ENCODE data around the gene ABLIM1. TPM values are rescaled to one million over a fixed set of nuclear protein-coding genes. Genes with fewer than 3 reads are reported as not detected.

Gene ABLIM1
- total RNA-seq, 3 donors from 2014 or later (not counting 1 experiment from before 2014, with no cell fraction given), result 71.9 to 118 (median 73.5) TPM

DNA sequence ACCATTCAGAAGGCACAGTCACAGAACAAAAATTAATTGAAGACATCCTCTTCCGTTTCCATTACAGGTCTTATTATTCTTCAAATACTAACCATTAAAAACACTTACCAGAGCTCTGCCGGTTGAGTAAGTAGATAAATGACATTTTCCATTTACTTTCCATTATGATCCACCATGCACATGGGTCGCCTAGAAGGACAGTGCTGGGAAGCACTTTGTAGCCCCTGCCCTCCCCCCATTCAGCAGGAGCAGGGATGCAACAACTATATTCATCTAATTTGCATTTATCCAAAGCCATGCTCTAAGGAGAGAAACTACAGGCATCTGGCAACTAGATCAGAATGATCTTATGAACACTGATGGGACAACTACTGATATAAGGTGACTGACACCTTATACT, 177.0 kb downstream of the ABLIM1 start:
- Mint-ChIP-seq H3K27ac (no peak overlapping the region), H3K4me1 (peaks cover 5% of the 10 kb centered on the region in 2 donors), H3K36me3 (peaks cover 6% of the 10 kb centered on the region), H3K4me3 (no peak overlapping the region), H3K9me3 (no peaks in the 10 kb centered on the region), H3K27me3 (ENCODE audit: low read depth in 2 of 2) (no peaks in the 10 kb centered on the region)
- no peak overlapping the region for H3K27ac ChIP-seq (ENCODE audit: low read length)
- no peaks in the 10 kb centered on the region for H3K27me3 ChIP-seq (ENCODE audit: control insufficient read depth, insufficient read depth, low read length)
- H3K4me3 ChIP-seq (ENCODE audit: low read length), result no peak overlapping the region
- H3K4me1 ChIP-seq (ENCODE audit: control insufficient read depth, insufficient read depth, low read length), result no peaks in the 10 kb centered on the region
- 100% methylated on average over 3 of the region's 3 CpGs for WGBS (ENCODE audit: insufficient coverage)
- no peaks in the 10 kb centered on the region for H3K9me3 ChIP-seq (ENCODE audit: control insufficient read depth, insufficient read depth, low read length)
- DNase-seq, result no peak
- H3K36me3 ChIP-seq (ENCODE audit: control insufficient read depth, insufficient read depth, low read length), result peaks cover 36% of the 10 kb centered on the region
- intact Hi-C loops (cut with micrococcal nuclease), result no loop called here
- TF ChIP-seq, protein P1, sequence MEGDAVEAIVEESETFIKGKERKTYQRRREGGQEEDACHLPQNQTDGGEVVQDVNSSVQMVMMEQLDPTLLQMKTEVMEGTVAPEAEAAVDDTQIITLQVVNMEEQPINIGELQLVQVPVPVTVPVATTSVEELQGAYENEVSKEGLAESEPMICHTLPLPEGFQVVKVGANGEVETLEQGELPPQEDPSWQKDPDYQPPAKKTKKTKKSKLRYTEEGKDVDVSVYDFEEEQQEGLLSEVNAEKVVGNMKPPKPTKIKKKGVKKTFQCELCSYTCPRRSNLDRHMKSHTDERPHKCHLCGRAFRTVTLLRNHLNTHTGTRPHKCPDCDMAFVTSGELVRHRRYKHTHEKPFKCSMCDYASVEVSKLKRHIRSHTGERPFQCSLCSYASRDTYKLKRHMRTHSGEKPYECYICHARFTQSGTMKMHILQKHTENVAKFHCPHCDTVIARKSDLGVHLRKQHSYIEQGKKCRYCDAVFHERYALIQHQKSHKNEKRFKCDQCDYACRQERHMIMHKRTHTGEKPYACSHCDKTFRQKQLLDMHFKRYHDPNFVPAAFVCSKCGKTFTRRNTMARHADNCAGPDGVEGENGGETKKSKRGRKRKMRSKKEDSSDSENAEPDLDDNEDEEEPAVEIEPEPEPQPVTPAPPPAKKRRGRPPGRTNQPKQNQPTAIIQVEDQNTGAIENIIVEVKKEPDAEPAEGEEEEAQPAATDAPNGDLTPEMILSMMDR (IDR thresholded peaks at IDR 0.05), result no peak
- ATAC-seq, result no peak

DNA sequence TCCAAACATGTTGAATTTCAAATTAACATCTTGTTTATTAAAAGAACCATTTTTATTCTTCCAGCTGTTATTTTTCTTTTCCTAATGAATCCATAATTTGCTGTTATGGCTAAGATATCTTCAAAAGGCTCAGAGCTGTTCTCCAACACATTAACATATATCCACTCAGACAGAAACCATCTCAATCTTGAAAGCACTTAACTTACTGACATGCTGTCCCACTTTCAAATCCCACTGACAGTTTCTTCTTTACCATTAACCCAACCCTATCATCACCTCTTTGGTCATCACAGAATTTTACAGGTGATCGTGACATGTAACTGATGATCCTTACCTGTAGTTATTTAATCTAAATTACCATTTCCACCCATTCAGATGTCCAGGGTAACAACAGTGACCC, 178.2 kb downstream of the ABLIM1 start:
- Histone ChIP-seq H3K9me3 (ENCODE audit: control insufficient read depth, insufficient read depth, low read length) (no peaks in the 10 kb centered on the region), H3K27ac (ENCODE audit: low read length) (no peak overlapping the region), H3K4me1 (ENCODE audit: control insufficient read depth, insufficient read depth, low read length) (no peaks in the 10 kb centered on the region), H3K27me3 (ENCODE audit: control insufficient read depth, insufficient read depth, low read length) (no peaks in the 10 kb centered on the region), H3K36me3 (ENCODE audit: control insufficient read depth, insufficient read depth, low read length) (peaks cover 24% of the 10 kb centered on the region), H3K4me3 (ENCODE audit: low read length) (no peak overlapping the region)
- intact Hi-C loops (cut with micrococcal nuclease), result loop anchor here (10.0 kb wide), 1 partner anchor 45 kb away; no protein-coding TSS in a partner anchor
- WGBS (ENCODE audit: insufficient coverage), result 100% methylated on average over 1 of the region's 1 CpG
- Mint-ChIP-seq H3K27ac (no peak overlapping the region), H3K36me3 (peaks cover under 1% of the 10 kb centered on the region), H3K4me3 (no peak overlapping the region), H3K4me1 (peaks cover 5 to 7% of the 10 kb centered on the region in 2 donors), H3K27me3 (ENCODE audit: low read depth in 2 of 2) (no peaks in the 10 kb centered on the region), H3K9me3 (no peaks in the 10 kb centered on the region)
- ATAC-seq, result no peak
- DNase-seq, result no peak
- TF ChIP-seq, protein P1 (IDR thresholded peaks at IDR 0.05), result no peak

DNA sequence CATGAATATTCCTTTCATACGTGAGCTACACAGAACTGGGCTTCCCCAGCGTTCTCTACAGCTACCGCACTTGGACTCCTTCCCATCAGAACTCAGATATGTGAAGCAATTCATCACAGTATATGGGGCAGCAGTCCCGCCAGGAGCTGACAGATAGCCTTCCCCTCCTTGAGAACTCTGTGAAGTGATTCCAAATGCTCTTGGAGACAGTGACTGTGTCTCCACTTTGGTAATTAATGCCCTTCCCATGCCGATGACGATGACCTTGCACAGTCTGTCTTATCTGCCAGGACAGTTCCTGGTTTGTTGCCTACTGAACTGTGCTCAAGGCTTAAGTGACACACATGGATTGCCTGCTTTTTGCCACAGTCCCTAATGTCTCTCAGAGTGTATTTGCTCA, 178.8 kb downstream of the ABLIM1 start:
- Mint-ChIP-seq H3K27ac (no peak overlapping the region), H3K9me3 (no peaks in the 10 kb centered on the region), H3K4me3 (no peak overlapping the region), H3K36me3 (no peaks in the 10 kb centered on the region), H3K27me3 (ENCODE audit: low read depth in 2 of 2) (no peaks in the 10 kb centered on the region), H3K4me1 (peaks cover 4 to 5% of the 10 kb centered on the region in 2 donors)
- H3K4me1 ChIP-seq (ENCODE audit: control insufficient read depth, insufficient read depth, low read length), result no peaks in the 10 kb centered on the region
- intact Hi-C loops (cut with micrococcal nuclease), result loop anchor here (10.0 kb wide), 1 partner anchor 45 kb away; no protein-coding TSS in a partner anchor
- ATAC-seq, result no peak
- no peaks in the 10 kb centered on the region for H3K27me3 ChIP-seq (ENCODE audit: control insufficient read depth, insufficient read depth, low read length)
- WGBS (ENCODE audit: insufficient coverage), result 93% methylated on average over 6 of the region's 6 CpGs
- TF ChIP-seq, protein P1 (IDR thresholded peaks at IDR 0.05), result no peak
- no peak overlapping the region for H3K4me3 ChIP-seq (ENCODE audit: low read length)
- DNase-seq, result no peak
- no peak overlapping the region for H3K27ac ChIP-seq (ENCODE audit: low read length)
- H3K36me3 ChIP-seq (ENCODE audit: control insufficient read depth, insufficient read depth, low read length), result peaks cover 20% of the 10 kb centered on the region
- no peaks in the 10 kb centered on the region for H3K9me3 ChIP-seq (ENCODE audit: control insufficient read depth, insufficient read depth, low read length)

DNA sequence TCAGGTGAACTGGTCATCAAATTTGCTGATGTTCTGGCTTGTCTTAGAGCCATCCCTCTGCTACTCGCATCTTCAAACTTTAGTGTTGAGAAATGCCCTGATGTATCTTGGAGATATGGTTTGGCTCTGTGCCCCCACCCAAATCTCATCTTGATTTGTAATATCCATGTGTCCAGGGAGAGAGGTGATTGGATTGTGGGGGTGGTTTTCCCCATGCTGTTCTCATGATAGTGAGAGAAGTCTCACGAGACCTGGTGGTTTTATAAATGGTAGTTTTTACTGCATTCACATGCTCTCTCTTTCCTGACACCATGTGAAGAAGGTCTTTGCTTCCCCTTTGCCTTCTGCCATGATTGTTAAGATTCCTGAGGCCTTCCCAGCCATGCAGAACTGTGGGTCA, 179.8 kb downstream of the ABLIM1 start:
- Histone ChIP-seq H3K27me3 (ENCODE audit: control insufficient read depth, insufficient read depth, low read length) (no peaks in the 10 kb centered on the region), H3K27ac (ENCODE audit: low read length) (no peak overlapping the region), H3K9me3 (ENCODE audit: control insufficient read depth, insufficient read depth, low read length) (no peaks in the 10 kb centered on the region), H3K4me1 (ENCODE audit: control insufficient read depth, insufficient read depth, low read length) (no peaks in the 10 kb centered on the region), H3K36me3 (ENCODE audit: control insufficient read depth, insufficient read depth, low read length) (peaks cover 15% of the 10 kb centered on the region), H3K4me3 (ENCODE audit: low read length) (no peak overlapping the region)
- Mint-ChIP-seq H3K9me3 (no peaks in the 10 kb centered on the region), H3K27me3 (ENCODE audit: low read depth in 2 of 2) (no peaks in the 10 kb centered on the region), H3K4me3 (no peak overlapping the region), H3K4me1 (peaks cover 4 to 5% of the 10 kb centered on the region in 2 donors), H3K36me3 (no peaks in the 10 kb centered on the region), H3K27ac (no peak overlapping the region)
- TF ChIP-seq, protein P1 (IDR thresholded peaks at IDR 0.05), result no peak
- WGBS (ENCODE audit: insufficient coverage), result 100% methylated on average over 2 of the region's 2 CpGs
- DNase-seq (no peak), ATAC-seq (no peak)
- intact Hi-C loops (cut with micrococcal nuclease), result loop anchor here (10.0 kb wide), 1 partner anchor 47 kb away; no protein-coding TSS in a partner anchor

Measured in natural killer cell (primary cell).